ENCODE measurements around the gene ATP13A4. TPM values are rescaled to one million over a fixed set of nuclear protein-coding genes. Genes with fewer than 3 reads are reported as not detected.

ATP13A4 gene
- polyA plus RNA-seq, 3 donors, result 0.08 to 0.21 (median 0.19) TPM

DNA sequence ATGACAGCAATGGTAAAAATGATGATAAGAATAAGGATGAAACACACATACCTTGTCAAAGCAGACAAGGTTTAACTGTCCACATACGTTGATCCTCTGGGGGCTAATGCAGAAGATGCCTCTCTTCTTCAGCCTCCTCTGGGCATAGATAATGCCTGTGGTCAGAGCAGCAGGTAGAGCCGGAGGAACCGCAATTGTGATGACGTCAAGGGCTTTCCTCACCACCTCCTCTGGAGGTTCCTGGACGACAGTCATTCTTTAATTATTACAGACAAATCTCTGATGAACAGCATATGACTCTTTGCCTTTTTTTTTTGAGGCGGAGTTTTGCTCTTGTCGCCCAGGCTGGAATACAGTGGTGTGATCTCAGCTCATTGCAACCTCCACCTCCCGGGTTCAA is 89.8 kb downstream of the ATP13A4 start:
- Histone ChIP-seq H3K27ac (ENCODE audit: low read depth in 1 of 2, low read length in 2 of 2) (no peak overlapping the region), H2AFZ (ENCODE audit: insufficient read depth, low read depth, low read length, poor library complexity, severe bottlenecking) (no peak overlapping the region), H3K4me3 (replicated peaks in 1 of 3; ENCODE audit: low read depth in 2 of 3, low read length in 3 of 3) (no peak overlapping the region), H4K20me1 (ENCODE audit: insufficient read depth, low read length) (no peaks in the 10 kb centered on the region), H3K27me3 (ENCODE audit: control insufficient read depth in 2 of 2, insufficient read depth in 2 of 2, low read length in 2 of 2) (no peaks in the 10 kb centered on the region), H3K4me2 (replicated peaks; ENCODE audit: extremely low read depth, low read length, poor library complexity, severe bottlenecking) (no peak overlapping the region), H3K9ac (ENCODE audit: insufficient read depth, low read length, poor library complexity, severe bottlenecking) (no peak overlapping the region), H3K4me1 (ENCODE audit: control insufficient read depth in 1 of 2, insufficient read depth in 2 of 2, low read length in 2 of 2) (no peaks in the 10 kb centered on the region), H3K79me2 (ENCODE audit: insufficient read depth, low read length) (no peaks in the 10 kb centered on the region), H3K36me3 (replicated peaks in 1 of 2; ENCODE audit: control insufficient read depth in 1 of 2, insufficient read depth in 2 of 2, low read length in 2 of 2) (no peaks in the 10 kb centered on the region), H3K9me3 (replicated peaks in 1 of 2; ENCODE audit: control insufficient read depth in 1 of 2, insufficient read depth in 1 of 2, low read length in 2 of 2) (no peaks in the 10 kb centered on the region)
- 95% methylated on average over 5 of the region's 8 CpGs for WGBS (ENCODE audit: insufficient coverage)
- intact Hi-C loops (cut with micrococcal nuclease), result loop anchor here (5.0 kb wide), 1 partner anchor 107 kb away; no protein-coding TSS in a partner anchor
- Mint-ChIP-seq H3K27me3 (ENCODE audit: low read depth in 3 of 3) (peaks cover 2 to 3% (median 2%) of the 10 kb centered on the region in 3 donors), H3K4me1 (peaks cover 3% of the 10 kb centered on the region), H3K9me3 (no peaks in the 10 kb centered on the region), H3K36me3 (no peaks in the 10 kb centered on the region), H3K27ac (no peak overlapping the region), H3K4me3 (no peak overlapping the region)
- TF ChIP-seq, protein P1, sequence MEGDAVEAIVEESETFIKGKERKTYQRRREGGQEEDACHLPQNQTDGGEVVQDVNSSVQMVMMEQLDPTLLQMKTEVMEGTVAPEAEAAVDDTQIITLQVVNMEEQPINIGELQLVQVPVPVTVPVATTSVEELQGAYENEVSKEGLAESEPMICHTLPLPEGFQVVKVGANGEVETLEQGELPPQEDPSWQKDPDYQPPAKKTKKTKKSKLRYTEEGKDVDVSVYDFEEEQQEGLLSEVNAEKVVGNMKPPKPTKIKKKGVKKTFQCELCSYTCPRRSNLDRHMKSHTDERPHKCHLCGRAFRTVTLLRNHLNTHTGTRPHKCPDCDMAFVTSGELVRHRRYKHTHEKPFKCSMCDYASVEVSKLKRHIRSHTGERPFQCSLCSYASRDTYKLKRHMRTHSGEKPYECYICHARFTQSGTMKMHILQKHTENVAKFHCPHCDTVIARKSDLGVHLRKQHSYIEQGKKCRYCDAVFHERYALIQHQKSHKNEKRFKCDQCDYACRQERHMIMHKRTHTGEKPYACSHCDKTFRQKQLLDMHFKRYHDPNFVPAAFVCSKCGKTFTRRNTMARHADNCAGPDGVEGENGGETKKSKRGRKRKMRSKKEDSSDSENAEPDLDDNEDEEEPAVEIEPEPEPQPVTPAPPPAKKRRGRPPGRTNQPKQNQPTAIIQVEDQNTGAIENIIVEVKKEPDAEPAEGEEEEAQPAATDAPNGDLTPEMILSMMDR (IDR thresholded peaks at IDR 0.05), result no peak
- DNase-seq, result no peak

DNA sequence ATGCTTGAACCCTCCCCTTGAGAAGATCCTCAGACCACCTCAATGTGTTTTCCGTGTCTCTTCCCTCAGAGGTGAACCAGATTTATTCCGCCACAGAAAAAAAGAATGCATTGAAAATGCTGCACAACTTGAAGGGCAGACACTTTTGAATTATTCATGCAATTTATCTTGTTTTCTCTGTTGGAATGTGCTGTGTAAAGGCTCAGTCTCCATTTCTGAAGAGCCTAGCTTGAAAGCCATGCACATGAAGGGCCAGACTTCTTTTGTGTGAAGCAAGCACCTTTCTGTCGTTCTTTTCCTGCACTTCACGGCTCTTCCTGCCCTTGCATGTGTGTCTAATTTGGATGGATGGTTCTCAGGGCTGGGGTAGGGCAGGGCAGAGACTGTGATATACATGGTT is 97.2 kb downstream of the ATP13A4 start:
- 77% methylated on average over 3 of the region's 4 CpGs for WGBS (ENCODE audit: insufficient coverage)
- Histone ChIP-seq H3K9ac (ENCODE audit: insufficient read depth, low read length, poor library complexity, severe bottlenecking) (no peak overlapping the region), H3K27ac (ENCODE audit: low read depth in 1 of 2, low read length in 2 of 2) (no peak overlapping the region), H3K9me3 (replicated peaks in 1 of 2; ENCODE audit: control insufficient read depth in 1 of 2, insufficient read depth in 1 of 2, low read length in 2 of 2) (no peaks in the 10 kb centered on the region), H3K4me1 (ENCODE audit: control insufficient read depth in 1 of 2, insufficient read depth in 2 of 2, low read length in 2 of 2) (no peaks in the 10 kb centered on the region), H3K27me3 (ENCODE audit: control insufficient read depth in 2 of 2, insufficient read depth in 2 of 2, low read length in 2 of 2) (no peaks in the 10 kb centered on the region), H2AFZ (ENCODE audit: insufficient read depth, low read depth, low read length, poor library complexity, severe bottlenecking) (no peak overlapping the region), H3K36me3 (replicated peaks in 1 of 2; ENCODE audit: control insufficient read depth in 1 of 2, insufficient read depth in 2 of 2, low read length in 2 of 2) (no peaks in the 10 kb centered on the region), H3K4me2 (replicated peaks; ENCODE audit: extremely low read depth, low read length, poor library complexity, severe bottlenecking) (no peak overlapping the region), H4K20me1 (ENCODE audit: insufficient read depth, low read length) (no peaks in the 10 kb centered on the region), H3K79me2 (ENCODE audit: insufficient read depth, low read length) (no peaks in the 10 kb centered on the region), H3K4me3 (replicated peaks in 1 of 3; ENCODE audit: low read depth in 2 of 3, low read length in 3 of 3) (no peak overlapping the region)
- DNase-seq, result no peak
- Mint-ChIP-seq H3K27me3 (ENCODE audit: low read depth in 3 of 3) (peaks cover 0 to 4% (median 2%) of the 10 kb centered on the region in 3 donors), H3K36me3 (no peaks in the 10 kb centered on the region), H3K9me3 (peaks cover 0 to 3% (median 0%) of the 10 kb centered on the region in 7 donors), H3K27ac (no peak overlapping the region), H3K4me3 (no peak overlapping the region), H3K4me1 (peaks cover 5% of the 10 kb centered on the region)
- TF ChIP-seq, protein P1 (IDR thresholded peaks at IDR 0.05), result no peak
- intact Hi-C loops (cut with micrococcal nuclease), result no loop called here

All from CD14-positive monocyte (primary cell).